H1 (cell line): ENCODE results near the gene CREBZF. TPM values are rescaled to one million over a fixed set of nuclear protein-coding genes. Genes with fewer than 3 reads are reported as not detected.
A peak's percentile ranks its signal among the peaks of the same experiment; 100 is the strongest.

Source experiments
- ATF2 ChIP-seq: IDR thresholded peaks from 2 replicates; pipeline ENCODE4 v1.6.1; 2012; ENCODE audit warnings: low read length, inconsistent platforms
- ATF3 ChIP-seq: IDR thresholded peaks from 2 replicates; pipeline ENCODE4 v1.6.1; 2011; ENCODE audit warnings: low read depth, mild to moderate bottlenecking, low read length; ENCODE audit not compliant: insufficient read depth
- BRCA1 ChIP-seq: IDR thresholded peaks from 2 replicates; pipeline ENCODE4 v1.6.1; 2012; ENCODE audit warnings: low read depth, low read length, improper control_type of control experiment
- EGR1 ChIP-seq: IDR thresholded peaks from 2 replicates; pipeline ENCODE4 v1.6.1; 2011; ENCODE audit warnings: low read depth, low read length, borderline replicate concordance
- JUN ChIP-seq: IDR thresholded peaks from 2 replicates; pipeline ENCODE4 v1.6.1; 2011; ENCODE audit warnings: low read depth, mild to moderate bottlenecking, improper control_type of control experiment, low read length
- KDM1A ChIP-seq: fragments of 200-600, 300-600 bp; sonication (generic); IDR thresholded peaks from 2 replicates; pipeline ENCODE4 v1.7.1; 2016; ENCODE audit warnings: mild to moderate bottlenecking, low read length, borderline replicate concordance
- NANOG ChIP-seq: IDR thresholded peaks from 2 replicates; pipeline ENCODE4 v1.6.1; 2011; ENCODE audit warnings: low read length, low read depth, mild to moderate bottlenecking, inconsistent platforms; ENCODE audit not compliant: insufficient read depth, poor library complexity, severe bottlenecking
- RBBP5 ChIP-seq: IDR thresholded peaks from 2 replicates; pipeline ENCODE4 v1.7.1; 2012; ENCODE audit warnings: low read depth, mild to moderate bottlenecking, inconsistent platforms, low read length, moderate library complexity, borderline replicate concordance
- TAF7 ChIP-seq: optimal IDR thresholded peaks from 2 replicates; pipeline ENCODE3; 2011; ENCODE audit warnings: low read depth, mild to moderate bottlenecking, inconsistent platforms, low read length, moderate library complexity, borderline replicate concordance
- USF2 ChIP-seq: IDR thresholded peaks from 2 replicates; pipeline ENCODE4 v1.6.1; 2011; ENCODE audit warnings: low read length, improper control_type of control experiment
- polyA plus RNA-seq, 7 experiments: library from polyadenylated mRNA; depleted of rRNA in 3 of 7; stranded (reverse) in 5 of 7; unstranded in 2 of 7; fragments of >200 nt in 5 of 7; fragments of 200-250 nt in 2 of 7; gene quantifications; 1 replicate in 5 of 7; 2 replicates in 1 of 7; 4 replicates in 1 of 7; pipeline versions ENCODE4 v1.2.1 to v1.2.3, GENCODE V29; 2011 to 2013; ENCODE audit warnings: missing spikeins in 2 of 7, mixed read lengths in 2 of 7
- total RNA-seq: library from RNA; stranded (reverse); fragmentation: NEBNext Ultra II Directional; extraction: Animal tissue kit (Norgen Biotek cat#: 25700); gene quantifications from 2 replicates; pipeline ENCODE4 v1.2.1, GENCODE V29; 2021

CREBZF gene
- total and polyA plus RNA-seq, 2 of the 8 experiments (the other 6 are each of a cell fraction or from before 2014, with no cell fraction given) = 15.4 to 44.9 TPM

GRCh38 chr11:85664615-85665481 lies at the start of gene CREBZF (continued):
- TF ChIP-seq ATF2 = peak; percentile 98
- no peak for TF ChIP-seq ATF3
- TF ChIP-seq USF2 = no peak
- TF ChIP-seq NANOG = no peak
- TF ChIP-seq TAF7 = peak; percentile 84
- TF ChIP-seq JUN = no peak
- no peak for TF ChIP-seq EGR1
- TF ChIP-seq BRCA1 = peak; percentile 84
- no peak for TF ChIP-seq KDM1A
- TF ChIP-seq RBBP5 = peak; percentile 91
